ENCODE results near the gene MACO1. TPM values are rescaled to one million over a fixed set of nuclear protein-coding genes. Genes with fewer than 3 reads are reported as not detected.

Gene MACO1
- total RNA-seq, 1 experiment from 2014 or later = 9.6 TPM

DNA sequence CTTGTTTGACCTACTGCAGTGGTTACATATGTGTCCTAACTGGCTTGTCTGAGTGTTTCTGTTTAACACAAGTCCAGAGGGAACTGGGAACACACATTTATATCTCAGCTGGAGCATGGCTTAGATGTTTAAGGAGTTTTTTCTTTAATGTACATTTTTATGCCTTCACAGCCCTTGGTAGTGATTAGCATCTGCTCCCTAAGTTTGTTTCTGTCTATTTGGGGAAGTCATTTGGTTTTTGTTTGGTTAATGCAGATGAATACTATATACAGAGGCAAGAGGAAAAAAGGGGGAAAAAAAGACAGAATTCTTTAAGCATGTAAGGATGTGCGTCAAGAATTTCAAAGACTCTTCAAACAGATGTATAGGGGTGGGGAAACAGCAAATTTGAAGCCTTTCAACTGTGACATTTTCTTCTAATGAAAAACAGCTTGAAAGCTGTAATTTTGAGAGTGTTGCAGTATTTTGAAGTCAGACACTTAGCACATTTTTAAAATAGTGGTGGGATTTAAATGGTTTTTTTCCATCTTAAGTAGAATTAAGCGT lies 15.4 kb downstream of the MACO1 start:
- Histone ChIP-seq H3K36me3 (ENCODE audit: low read depth) (no peaks in the 10 kb centered on the region), H3K27me3 (ENCODE audit: insufficient read depth, low read depth) (no peaks in the 10 kb centered on the region), H3K27ac (no peak overlapping the region), H4K20me1 (ENCODE audit: insufficient read depth) (no peaks in the 10 kb centered on the region), H3K79me2 (ENCODE audit: low read depth) (no peaks in the 10 kb centered on the region), H2AFZ (no peak overlapping the region), H3F3A (ENCODE audit: insufficient read depth, low read depth) (no peaks in the 10 kb centered on the region), H3K4me1 (replicated peaks; ENCODE audit: insufficient read depth) (0 out of 2 replicates have a peak, but pooled peaks cover 5% of the 10 kb centered on the region), H3K4me3 (no peak overlapping the region), H3K4me2 (no peak overlapping the region), H3K9me3 (ENCODE audit: insufficient read depth, low read depth) (no peaks in the 10 kb centered on the region), H3K9me2 (ENCODE audit: insufficient read depth) (no peaks in the 10 kb centered on the region)
- ChIA-PET POLR2A (ENCODE audit: unreplicated experiment) (no interaction called here), CTCF (no interaction called here)
- TF ChIP-seq, protein P1, sequence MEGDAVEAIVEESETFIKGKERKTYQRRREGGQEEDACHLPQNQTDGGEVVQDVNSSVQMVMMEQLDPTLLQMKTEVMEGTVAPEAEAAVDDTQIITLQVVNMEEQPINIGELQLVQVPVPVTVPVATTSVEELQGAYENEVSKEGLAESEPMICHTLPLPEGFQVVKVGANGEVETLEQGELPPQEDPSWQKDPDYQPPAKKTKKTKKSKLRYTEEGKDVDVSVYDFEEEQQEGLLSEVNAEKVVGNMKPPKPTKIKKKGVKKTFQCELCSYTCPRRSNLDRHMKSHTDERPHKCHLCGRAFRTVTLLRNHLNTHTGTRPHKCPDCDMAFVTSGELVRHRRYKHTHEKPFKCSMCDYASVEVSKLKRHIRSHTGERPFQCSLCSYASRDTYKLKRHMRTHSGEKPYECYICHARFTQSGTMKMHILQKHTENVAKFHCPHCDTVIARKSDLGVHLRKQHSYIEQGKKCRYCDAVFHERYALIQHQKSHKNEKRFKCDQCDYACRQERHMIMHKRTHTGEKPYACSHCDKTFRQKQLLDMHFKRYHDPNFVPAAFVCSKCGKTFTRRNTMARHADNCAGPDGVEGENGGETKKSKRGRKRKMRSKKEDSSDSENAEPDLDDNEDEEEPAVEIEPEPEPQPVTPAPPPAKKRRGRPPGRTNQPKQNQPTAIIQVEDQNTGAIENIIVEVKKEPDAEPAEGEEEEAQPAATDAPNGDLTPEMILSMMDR (conservative IDR thresholded peaks at IDR 0.05) = no peak
- TF ChIP-seq EZH2 (IDR thresholded peaks at IDR 0.05; ENCODE audit: low read depth) = no peak
- no TSS peak for BruUV-seq (replicated peaks)
- intact Hi-C loops (cut with micrococcal nuclease; ENCODE audit: unreplicated experiment) = no loop called here
- DNase-seq = no peak

DNA sequence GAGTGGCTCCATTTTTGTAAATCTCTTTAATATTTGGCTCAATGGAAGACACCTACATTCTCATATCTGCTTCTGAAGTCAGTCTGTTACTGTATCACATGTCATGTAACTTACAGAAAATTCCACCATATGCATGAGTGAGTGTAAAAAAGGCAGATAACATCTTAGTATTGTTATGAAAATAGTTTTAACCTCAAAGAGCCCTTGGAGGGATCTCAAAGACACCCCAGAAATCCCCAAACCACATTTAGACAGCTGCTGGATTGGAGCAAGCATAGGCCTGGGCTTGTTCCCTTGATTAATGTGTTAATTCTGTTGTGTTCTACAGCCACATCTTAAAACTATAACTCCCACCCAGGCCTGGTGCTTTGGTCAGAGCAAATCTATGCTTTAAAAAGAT lies 16.9 kb downstream of the MACO1 start:
- H3K27me3 ChIP-seq (ENCODE audit: insufficient read depth, low read depth) = no peaks in the 10 kb centered on the region
- no peaks in the 10 kb centered on the region for H3K36me3 ChIP-seq (ENCODE audit: low read depth)
- H3K9me3 ChIP-seq (ENCODE audit: insufficient read depth, low read depth) = no peaks in the 10 kb centered on the region
- intact Hi-C loops (cut with micrococcal nuclease; ENCODE audit: unreplicated experiment) = no loop called here
- ChIA-PET CTCF (no interaction called here), POLR2A (ENCODE audit: unreplicated experiment) (no interaction called here)
- no peak overlapping the region for H2AFZ ChIP-seq
- DNase-seq = no peak
- 0 out of 2 replicates have a peak, but pooled peaks cover 5% of the 10 kb centered on the region for H3K4me1 ChIP-seq (replicated peaks; ENCODE audit: insufficient read depth)
- H3F3A ChIP-seq (ENCODE audit: insufficient read depth, low read depth) = no peaks in the 10 kb centered on the region
- no peak overlapping the region for H3K27ac ChIP-seq
- BruUV-seq (replicated peaks) = no TSS peak
- no peaks in the 10 kb centered on the region for H4K20me1 ChIP-seq (ENCODE audit: insufficient read depth)
- no peaks in the 10 kb centered on the region for H3K9me2 ChIP-seq (ENCODE audit: insufficient read depth)
- H3K4me2 ChIP-seq = no peak overlapping the region
- no peaks in the 10 kb centered on the region for H3K79me2 ChIP-seq (ENCODE audit: low read depth)
- no peak for TF ChIP-seq EZH2 (IDR thresholded peaks at IDR 0.05; ENCODE audit: low read depth)
- TF ChIP-seq, protein P1 (conservative IDR thresholded peaks at IDR 0.05) = no peak
- no peak overlapping the region for H3K4me3 ChIP-seq

DNA sequence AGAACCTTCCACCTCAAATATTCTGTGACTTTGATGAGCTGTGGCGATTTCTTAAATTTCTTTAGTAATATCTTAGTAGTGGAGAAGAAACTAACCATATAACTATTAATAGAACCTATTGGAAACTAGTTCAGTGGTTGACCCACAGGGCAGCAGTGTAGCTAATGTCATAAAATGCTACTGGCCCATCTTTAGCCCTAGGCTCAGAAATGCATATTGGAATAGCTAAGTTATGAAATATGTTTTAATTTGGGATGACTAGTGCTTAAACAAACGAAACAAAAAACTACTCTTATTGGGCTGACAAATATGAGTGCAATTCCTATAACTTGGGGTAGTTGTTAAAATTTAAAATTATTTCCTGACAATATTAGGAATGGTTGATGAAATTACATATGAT lies 20.2 kb downstream of the MACO1 start:
- no peaks in the 10 kb centered on the region for H3K36me3 ChIP-seq (ENCODE audit: low read depth)
- no peaks in the 10 kb centered on the region for H3K9me2 ChIP-seq (ENCODE audit: insufficient read depth)
- H3K4me2 ChIP-seq = no peak overlapping the region
- H4K20me1 ChIP-seq (ENCODE audit: insufficient read depth) = no peaks in the 10 kb centered on the region
- H3K4me1 ChIP-seq (replicated peaks; ENCODE audit: insufficient read depth) = no peaks in the 10 kb centered on the region
- H3K79me2 ChIP-seq (ENCODE audit: low read depth) = no peaks in the 10 kb centered on the region
- no peaks in the 10 kb centered on the region for H3F3A ChIP-seq (ENCODE audit: insufficient read depth, low read depth)
- H3K9me3 ChIP-seq (ENCODE audit: insufficient read depth, low read depth) = no peaks in the 10 kb centered on the region
- H2AFZ ChIP-seq = no peak overlapping the region
- H3K27me3 ChIP-seq (ENCODE audit: insufficient read depth, low read depth) = no peaks in the 10 kb centered on the region
- no peak for DNase-seq
- intact Hi-C loops (cut with micrococcal nuclease; ENCODE audit: unreplicated experiment) = no loop called here
- POLR2A ChIA-PET (ENCODE audit: unreplicated experiment) = no interaction called here
- no peak for TF ChIP-seq EZH2 (IDR thresholded peaks at IDR 0.05; ENCODE audit: low read depth)
- TF ChIP-seq, protein P1 (conservative IDR thresholded peaks at IDR 0.05) = no peak
- BruUV-seq (replicated peaks) = no TSS peak
- H3K4me3 ChIP-seq = no peak overlapping the region
- CTCF ChIA-PET = no interaction called here
- H3K27ac ChIP-seq = no peak overlapping the region

Measured in PC-9 (cell line).